Transverse colon (tissue), 4 donors: ENCODE data around the gene FAM161B.

Experiments
- EP300 ChIP-seq: sonication (generic); formaldehyde crosslinking; IDR thresholded peaks from one replicate; pipeline ENCODE4 v1.6.1; 2017; ENCODE audit warnings: antibody characterized with exemption, low read depth
- POLR2AphosphoS5 ChIP-seq, 3 donors: sonication (generic); formaldehyde crosslinking; IDR thresholded peaks; one replicate each; pipeline ENCODE4 v1.6.1; 2016; ENCODE audit warnings: antibody characterized with exemption in 3 of 3
- TF ChIP-seq, protein P1 (sequence below), 5 experiments: fragments of 200-600 bp in 3 of 5; fragments of 450-650 bp in 2 of 5; sonication (generic) in 3 of 5; IDR thresholded peaks; 1 replicate in 2 of 5; 2 replicates in 3 of 5; pipeline ENCODE4 v1.5.1; 2016 to 2017; ENCODE audit warnings: antibody characterized with exemption in 5 of 5, inconsistent platforms in 3 of 5, mild to moderate bottlenecking in 2 of 5, moderate library complexity in 1 of 5

DNA sequence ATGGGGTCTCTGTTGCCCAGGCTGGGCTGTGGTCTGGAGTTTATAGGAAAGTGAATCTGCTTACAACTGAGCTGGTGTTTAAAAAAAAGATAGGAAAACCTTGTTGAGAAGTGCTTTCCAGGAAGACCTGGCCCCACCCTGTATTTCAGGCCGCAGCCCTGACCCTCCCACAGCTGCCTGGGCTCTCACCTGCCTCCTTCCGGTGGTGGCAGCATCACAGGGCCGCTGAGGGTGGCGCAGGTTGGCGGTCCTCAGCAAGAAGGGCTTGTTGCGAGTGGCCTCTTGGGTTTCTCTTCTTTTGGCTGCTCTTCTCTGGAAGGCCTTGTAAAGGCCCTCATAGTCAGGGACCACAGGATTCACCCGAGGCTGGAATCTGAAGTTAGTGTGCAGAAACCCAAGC, 7.7 kb downstream of the FAM161B start:
- TF ChIP-seq, protein P1, sequence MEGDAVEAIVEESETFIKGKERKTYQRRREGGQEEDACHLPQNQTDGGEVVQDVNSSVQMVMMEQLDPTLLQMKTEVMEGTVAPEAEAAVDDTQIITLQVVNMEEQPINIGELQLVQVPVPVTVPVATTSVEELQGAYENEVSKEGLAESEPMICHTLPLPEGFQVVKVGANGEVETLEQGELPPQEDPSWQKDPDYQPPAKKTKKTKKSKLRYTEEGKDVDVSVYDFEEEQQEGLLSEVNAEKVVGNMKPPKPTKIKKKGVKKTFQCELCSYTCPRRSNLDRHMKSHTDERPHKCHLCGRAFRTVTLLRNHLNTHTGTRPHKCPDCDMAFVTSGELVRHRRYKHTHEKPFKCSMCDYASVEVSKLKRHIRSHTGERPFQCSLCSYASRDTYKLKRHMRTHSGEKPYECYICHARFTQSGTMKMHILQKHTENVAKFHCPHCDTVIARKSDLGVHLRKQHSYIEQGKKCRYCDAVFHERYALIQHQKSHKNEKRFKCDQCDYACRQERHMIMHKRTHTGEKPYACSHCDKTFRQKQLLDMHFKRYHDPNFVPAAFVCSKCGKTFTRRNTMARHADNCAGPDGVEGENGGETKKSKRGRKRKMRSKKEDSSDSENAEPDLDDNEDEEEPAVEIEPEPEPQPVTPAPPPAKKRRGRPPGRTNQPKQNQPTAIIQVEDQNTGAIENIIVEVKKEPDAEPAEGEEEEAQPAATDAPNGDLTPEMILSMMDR (IDR thresholded peaks at IDR 0.05): peak in 1 of 5 experiments; percentile 11
- TF ChIP-seq EP300 (no peak), POLR2AphosphoS5 (IDR thresholded peaks at IDR 0.05) (no peak)
